Esophagus squamous epithelium (tissue), 5 donors: ENCODE measurements around the gene CCSER1. TPM values are rescaled to one million over a fixed set of nuclear protein-coding genes. Genes with fewer than 3 reads are reported as not detected.

ENCODE experiments used
- DNase-seq: peaks from one replicate; lab custom pipeline; 2025; lab: John Stamatoyannopoulos, UW
- H3K27ac ChIP-seq, 4 donors: fragments of 200-600 bp; sonication (generic); one replicate each; pipeline ENCODE4 v1.5.1; 2016 to 2019; ENCODE audit warnings: mild to moderate bottlenecking in 1 of 4
- H3K27me3 ChIP-seq, 4 donors: fragments of 200-600 bp; sonication (generic); 1 replicate in 3 of 4; 2 replicates in 1 of 4; pipeline versions ENCODE4 v1.5.1 to v1.6.0; 2017 to 2021; ENCODE audit warnings: antibody characterized with exemption in 1 of 4
- H3K36me3 ChIP-seq, 3 donors: fragments of 200-600 bp; sonication (generic); one replicate each; pipeline ENCODE4 v1.5.1; 2016 to 2019
- H3K4me1 ChIP-seq, 3 donors: fragments of 200-600 bp; sonication (generic); one replicate each; pipeline ENCODE4 v1.5.1; 2017 to 2019
- H3K4me3 ChIP-seq, 4 donors: fragments of 200-600 bp; sonication (generic); 1 replicate in 3 of 4; 2 replicates in 1 of 4; pipeline ENCODE4 v1.5.1; 2016 to 2019; ENCODE audit warnings: mild to moderate bottlenecking in 2 of 4, moderate library complexity in 1 of 4
- H3K9me3 ChIP-seq, 3 donors: fragments of 200-600 bp; sonication (generic); one replicate each; pipeline ENCODE4 v1.5.1; 2016 to 2019
- POLR2A ChIP-seq, 4 donors: fragments of 450-650 bp; IDR thresholded peaks; one replicate each; pipeline ENCODE4 v1.6.1; 2017; ENCODE audit warnings: antibody characterized with exemption in 4 of 4, mild to moderate bottlenecking in 4 of 4, moderate library complexity in 3 of 4
- WGBS, 2 donors: methylation state at CpG; one replicate each; pipeline ENCODE4 v1.1.5; 2018; 5-methylcytosine and 5-hydroxymethylcytosine counted together
- intact Hi-C: fragments of 100-400 bp; cut with DNase I; formaldehyde crosslinking; loops from one replicate; pipeline ENCODE4 v1.15.0; 2022
- total RNA-seq, 4 donors: library from RNA; depleted of rRNA; stranded (reverse); fragments of >200 nt; gene quantifications; one replicate each; pipeline ENCODE4 v1.1.0, GENCODE V29; 2016
- TF ChIP-seq, protein P1 (sequence below), 6 experiments: fragments of 450-650 bp in 4 of 6; fragments of 200-600 bp in 2 of 6; sonication (generic) in 2 of 6; IDR thresholded peaks; one replicate each; pipeline ENCODE4 v1.5.1; 2016 to 2019; ENCODE audit warnings: antibody characterized with exemption in 6 of 6, mild to moderate bottlenecking in 4 of 6, moderate library complexity in 4 of 6
- donor health status: DM: yes; HTN: yes; CAD: no.

Gene CCSER1
- total RNA-seq, 4 donors from 2014 or later, result 1.2 to 12.4 (median 2.2) TPM

DNA sequence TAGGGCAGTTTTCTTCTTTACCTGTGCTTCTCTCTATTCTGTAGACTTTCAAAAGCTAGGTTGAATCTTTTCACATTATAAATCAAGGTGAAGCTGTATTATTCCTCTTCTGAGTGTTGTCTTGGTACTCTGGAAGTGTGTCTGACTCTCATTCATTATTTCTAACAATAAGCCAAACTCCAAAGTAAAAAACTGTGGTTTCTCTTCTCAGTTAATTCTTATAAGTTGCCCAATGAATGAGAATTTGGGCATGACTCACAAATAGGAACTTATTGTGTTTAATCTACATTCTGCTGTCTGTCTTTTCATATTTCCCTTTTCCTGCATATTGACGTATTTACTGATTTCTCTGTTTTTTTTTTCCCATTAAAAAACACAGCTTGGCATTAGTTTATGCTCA, 714.5 kb downstream of the CCSER1 start:
- 38 to 47% methylated on average over 1 of the region's 1 CpG for WGBS, 2 donors
- no peaks in the 10 kb centered on the region for H3K27me3 ChIP-seq
- DNase-seq, result no peak
- no peaks in the 10 kb centered on the region for H3K9me3 ChIP-seq
- TF ChIP-seq, protein P1, sequence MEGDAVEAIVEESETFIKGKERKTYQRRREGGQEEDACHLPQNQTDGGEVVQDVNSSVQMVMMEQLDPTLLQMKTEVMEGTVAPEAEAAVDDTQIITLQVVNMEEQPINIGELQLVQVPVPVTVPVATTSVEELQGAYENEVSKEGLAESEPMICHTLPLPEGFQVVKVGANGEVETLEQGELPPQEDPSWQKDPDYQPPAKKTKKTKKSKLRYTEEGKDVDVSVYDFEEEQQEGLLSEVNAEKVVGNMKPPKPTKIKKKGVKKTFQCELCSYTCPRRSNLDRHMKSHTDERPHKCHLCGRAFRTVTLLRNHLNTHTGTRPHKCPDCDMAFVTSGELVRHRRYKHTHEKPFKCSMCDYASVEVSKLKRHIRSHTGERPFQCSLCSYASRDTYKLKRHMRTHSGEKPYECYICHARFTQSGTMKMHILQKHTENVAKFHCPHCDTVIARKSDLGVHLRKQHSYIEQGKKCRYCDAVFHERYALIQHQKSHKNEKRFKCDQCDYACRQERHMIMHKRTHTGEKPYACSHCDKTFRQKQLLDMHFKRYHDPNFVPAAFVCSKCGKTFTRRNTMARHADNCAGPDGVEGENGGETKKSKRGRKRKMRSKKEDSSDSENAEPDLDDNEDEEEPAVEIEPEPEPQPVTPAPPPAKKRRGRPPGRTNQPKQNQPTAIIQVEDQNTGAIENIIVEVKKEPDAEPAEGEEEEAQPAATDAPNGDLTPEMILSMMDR (IDR thresholded peaks at IDR 0.05), result no peak
- no peak for TF ChIP-seq POLR2A (IDR thresholded peaks at IDR 0.05)
- intact Hi-C loops, result no loop called here
- H3K4me3 ChIP-seq, result no peak overlapping the region
- peaks cover 0 to 4% (median 0%) of the 10 kb centered on the region in 3 donors for H3K4me1 ChIP-seq
- H3K36me3 ChIP-seq, result no peaks in the 10 kb centered on the region
- no peak overlapping the region for H3K27ac ChIP-seq

DNA sequence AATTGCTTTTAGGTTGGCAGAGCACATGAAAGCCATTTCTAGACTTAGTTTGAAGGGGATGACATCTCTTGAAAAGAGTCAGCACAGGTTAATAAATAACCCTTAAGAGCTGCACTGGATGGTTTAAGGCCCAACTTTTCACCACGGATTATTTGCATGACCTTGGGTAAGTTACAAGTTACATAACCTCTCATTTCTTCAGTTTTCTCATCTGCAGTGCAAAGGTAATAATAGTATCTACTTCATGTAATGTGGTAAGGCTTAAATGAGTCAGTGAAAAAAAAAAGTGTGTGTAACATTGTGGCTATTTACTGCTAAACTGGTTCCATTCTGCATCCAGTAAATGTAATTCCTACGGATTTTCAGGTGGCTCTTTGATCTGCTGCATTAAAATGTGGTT, 715.8 kb downstream of the CCSER1 start:
- WGBS, 2 donors, result 41 to 65% methylated on average over 2 of the region's 2 CpGs
- H3K9me3 ChIP-seq, result no peaks in the 10 kb centered on the region
- no peaks in the 10 kb centered on the region for H3K27me3 ChIP-seq
- DNase-seq, result no peak
- H3K4me3 ChIP-seq, result no peak overlapping the region
- no peaks in the 10 kb centered on the region for H3K36me3 ChIP-seq
- TF ChIP-seq, protein P1 (IDR thresholded peaks at IDR 0.05), result no peak
- no peak for TF ChIP-seq POLR2A (IDR thresholded peaks at IDR 0.05)
- intact Hi-C loops, result no loop called here
- H3K27ac ChIP-seq, result no peak overlapping the region
- H3K4me1 ChIP-seq, result peaks cover 0 to 4% (median 0%) of the 10 kb centered on the region in 3 donors

DNA sequence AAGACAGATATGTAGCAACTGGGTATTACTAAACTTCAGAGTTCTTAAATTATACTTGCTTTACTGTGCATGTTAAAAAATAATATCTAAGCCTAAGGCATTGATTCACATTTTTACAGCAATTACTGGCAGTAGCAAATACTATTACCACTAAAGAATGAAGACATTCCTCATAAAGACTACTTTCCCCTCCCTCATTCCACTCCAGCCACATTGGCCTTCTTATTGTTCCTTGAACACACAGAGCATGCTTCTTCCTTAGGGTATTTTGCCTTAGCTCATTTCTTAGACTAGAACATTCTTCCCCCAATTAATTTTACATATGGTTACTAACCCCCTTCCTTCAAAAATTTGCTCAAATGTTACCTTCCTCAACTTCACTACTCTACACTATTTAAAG, 717.0 kb downstream of the CCSER1 start:
- DNase-seq, result no peak
- Histone ChIP-seq H3K27ac (no peak overlapping the region), H3K36me3 (no peaks in the 10 kb centered on the region), H3K27me3 (no peaks in the 10 kb centered on the region), H3K4me1 (peaks cover 0 to 4% (median 0%) of the 10 kb centered on the region in 3 donors), H3K9me3 (no peaks in the 10 kb centered on the region), H3K4me3 (no peak overlapping the region)
- intact Hi-C loops, result no loop called here
- TF ChIP-seq POLR2A (IDR thresholded peaks at IDR 0.05), result no peak
- TF ChIP-seq, protein P1 (IDR thresholded peaks at IDR 0.05), result no peak

DNA sequence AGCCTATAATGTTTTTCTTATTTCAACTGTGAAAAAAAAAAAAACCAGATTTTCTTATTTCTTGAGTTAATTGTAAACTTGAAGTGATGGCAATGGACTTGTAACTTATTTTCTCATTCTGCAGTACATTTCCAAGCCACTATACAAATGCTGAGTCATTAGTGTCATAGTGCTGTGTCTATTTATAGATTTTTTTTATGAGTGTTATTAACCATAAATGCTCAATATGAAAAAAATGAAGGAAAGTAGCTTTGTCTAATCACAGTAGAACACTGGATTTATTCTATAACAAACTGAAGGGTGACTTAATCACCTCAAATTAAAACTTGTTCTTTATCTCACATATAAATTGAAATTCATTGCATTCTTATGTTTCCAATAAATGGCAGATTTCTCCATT, 718.6 kb downstream of the CCSER1 start:
- H3K9me3 ChIP-seq, result no peaks in the 10 kb centered on the region
- no peak for DNase-seq
- H3K36me3 ChIP-seq, result no peaks in the 10 kb centered on the region
- H3K4me3 ChIP-seq, result no peak overlapping the region
- intact Hi-C loops, result no loop called here
- TF ChIP-seq, protein P1 (IDR thresholded peaks at IDR 0.05), result no peak
- no peak for TF ChIP-seq POLR2A (IDR thresholded peaks at IDR 0.05)
- no peak overlapping the region for H3K27ac ChIP-seq
- peaks cover 0 to 2% (median 0%) of the 10 kb centered on the region in 3 donors for H3K4me1 ChIP-seq
- H3K27me3 ChIP-seq, result no peaks in the 10 kb centered on the region

DNA sequence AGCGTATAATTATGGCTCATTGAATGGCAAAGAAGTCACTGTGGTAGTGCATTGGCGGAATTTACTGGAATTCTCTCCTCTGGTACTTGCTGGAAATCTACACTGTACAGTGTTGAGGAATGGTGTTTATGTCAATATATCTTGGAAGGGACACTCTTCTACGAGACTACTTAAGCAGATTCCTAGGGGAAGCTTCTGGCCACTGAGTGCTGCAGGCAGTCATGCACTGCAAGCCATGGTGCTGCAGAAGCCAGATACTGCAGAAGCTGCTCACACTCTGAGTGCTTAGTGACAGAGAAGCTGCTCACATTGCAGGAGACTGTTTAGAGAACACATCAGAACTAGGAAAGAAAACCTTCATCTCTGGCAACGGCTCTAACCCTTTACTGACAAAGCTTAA, 725.0 kb downstream of the CCSER1 start:
- Histone ChIP-seq H3K27ac (no peak overlapping the region), H3K4me1 (no peaks in the 10 kb centered on the region), H3K27me3 (no peaks in the 10 kb centered on the region), H3K9me3 (no peaks in the 10 kb centered on the region), H3K36me3 (no peaks in the 10 kb centered on the region), H3K4me3 (no peak overlapping the region)
- 68 to 77% methylated on average over 3 to 4 of the region's 4 CpGs for WGBS, 2 donors
- DNase-seq, result no peak
- intact Hi-C loops, result no loop called here
- TF ChIP-seq POLR2A (IDR thresholded peaks at IDR 0.05), result no peak
- TF ChIP-seq, protein P1 (IDR thresholded peaks at IDR 0.05), result no peak
